Psoas muscle (tissue), 8 donors: Measurements from ENCODE around the gene KCNJ2. TPM values are rescaled to one million over a fixed set of nuclear protein-coding genes. Genes with fewer than 3 reads are reported as not detected.

ENCODE experiments used
- ATAC-seq, 4 donors: fragments of 200-7000 bp; cut with Tn5 transposase; one replicate each; pipeline ENCODE4 v1.9.1; 2020; ENCODE audit warnings: moderate library complexity in 3 of 4, mild to moderate bottlenecking in 2 of 4
- DNase-seq, 2 donors: peaks; one replicate each; pipeline ENCODE4 v3.0.0-alpha.2; 2020
- H3K27ac ChIP-seq: fragments of 200-600 bp; one replicate; pipeline ENCODE4 v1.8.0; 2022
- H3K27me3 ChIP-seq, 3 donors: fragments of 200-600 bp in 1 of 3; one replicate each; pipeline versions ENCODE4 v1.6.1 to v1.8.0; 2013 to 2022; ENCODE audit warnings: low read length in 2 of 3, mild to moderate bottlenecking in 2 of 3, moderate library complexity in 1 of 3; ENCODE audit not compliant: insufficient read depth in 3 of 3
- H3K36me3 ChIP-seq, 2 donors: fragments of 200-600 bp in 1 of 2; one replicate each; pipeline versions ENCODE4 v1.6.1 to v1.8.0; 2013 to 2022; ENCODE audit warnings: low read depth in 1 of 2, mild to moderate bottlenecking in 1 of 2, moderate library complexity in 1 of 2; ENCODE audit not compliant: insufficient read depth in 1 of 2
- H3K4me1 ChIP-seq: fragments of 200-600 bp; one replicate; pipeline ENCODE4 v1.8.0; 2022
- H3K4me3 ChIP-seq: fragments of 200-600 bp; one replicate; pipeline ENCODE4 v1.8.0; 2022; ENCODE audit warnings: mild to moderate bottlenecking
- H3K9me3 ChIP-seq: fragments of 200-600 bp; one replicate; pipeline ENCODE4 v1.8.0; 2022
- WGBS, 3 donors: extraction: QIAGEN DNeasy Blood & Tissue Kit; methylation state at CpG; one replicate each; pipeline versions ENCODE4 v1.1.6 to v1.1.7; 2013; 5-methylcytosine and 5-hydroxymethylcytosine counted together
- intact Hi-C, 2 donors: fragments of 100-400 bp; cut with DNase I; formaldehyde crosslinking; loops; one replicate each; pipeline versions ENCODE4 v1.11.0 to v1.14.2; 2022
- polyA plus RNA-seq, 3 donors: library from polyadenylated mRNA; stranded (reverse); fragments of 200-250 nt; gene quantifications; one replicate each; pipeline ENCODE4 v1.2.3, GENCODE V29; 2013
- total RNA-seq, 4 donors: library from RNA; stranded (reverse); fragmentation: NEBNext Ultra II Directional in 2 of 4; extraction: Animal tissue kit (Norgen Biotek cat#: 25700) in 2 of 4; gene quantifications; one replicate each; pipeline versions ENCODE4 v1.2.1 to v1.2.4, GENCODE V29; 2021 to 2023
- TF ChIP-seq, protein P1 (sequence below): fragments of 200-600 bp; IDR thresholded peaks from one replicate; pipeline ENCODE4 v1.8.0; 2022; ENCODE audit warnings: antibody characterized with exemption
- donor health status: healthy with polysubstance abuse.
- donor health status: DM: no; HTN: no; CAD: no; lungs with moderate emphysema.
- donor health status: Bipolar disorder and iron deficiency.
- donor health status: healthy.
- donor health status: DM: yes; HTN: yes; CAD: no.
- donor health status: DM: no; HTN: no; CAD: no.
- donor health status: DM: no; HTN: no; CAD: no.
- donor health status: DM: yes; HTN: yes; CAD: no.

Gene KCNJ2
- total and polyA plus RNA-seq, 7 donors: 0.33 to 17.7 (median 7.9) TPM

DNA sequence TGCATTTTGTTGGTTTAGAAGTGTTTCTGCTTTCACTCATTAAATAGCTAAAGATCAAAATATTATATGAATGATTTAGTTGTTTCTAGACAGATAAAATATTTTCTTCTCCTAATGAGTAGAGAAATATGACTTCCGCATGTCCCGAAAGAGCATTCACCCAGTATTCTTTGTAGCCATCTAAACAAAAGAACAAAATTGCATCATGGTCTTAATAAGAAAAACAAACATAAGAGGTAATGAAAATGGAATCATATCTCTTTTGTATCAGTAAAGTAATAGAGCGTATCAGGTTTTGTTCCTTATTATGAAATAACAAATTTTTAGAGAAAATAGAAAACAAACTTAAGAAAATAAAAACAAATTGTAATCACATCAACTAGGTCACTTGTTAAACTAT is 16.1 kb upstream of the KCNJ2 start:
- TF ChIP-seq, protein P1, sequence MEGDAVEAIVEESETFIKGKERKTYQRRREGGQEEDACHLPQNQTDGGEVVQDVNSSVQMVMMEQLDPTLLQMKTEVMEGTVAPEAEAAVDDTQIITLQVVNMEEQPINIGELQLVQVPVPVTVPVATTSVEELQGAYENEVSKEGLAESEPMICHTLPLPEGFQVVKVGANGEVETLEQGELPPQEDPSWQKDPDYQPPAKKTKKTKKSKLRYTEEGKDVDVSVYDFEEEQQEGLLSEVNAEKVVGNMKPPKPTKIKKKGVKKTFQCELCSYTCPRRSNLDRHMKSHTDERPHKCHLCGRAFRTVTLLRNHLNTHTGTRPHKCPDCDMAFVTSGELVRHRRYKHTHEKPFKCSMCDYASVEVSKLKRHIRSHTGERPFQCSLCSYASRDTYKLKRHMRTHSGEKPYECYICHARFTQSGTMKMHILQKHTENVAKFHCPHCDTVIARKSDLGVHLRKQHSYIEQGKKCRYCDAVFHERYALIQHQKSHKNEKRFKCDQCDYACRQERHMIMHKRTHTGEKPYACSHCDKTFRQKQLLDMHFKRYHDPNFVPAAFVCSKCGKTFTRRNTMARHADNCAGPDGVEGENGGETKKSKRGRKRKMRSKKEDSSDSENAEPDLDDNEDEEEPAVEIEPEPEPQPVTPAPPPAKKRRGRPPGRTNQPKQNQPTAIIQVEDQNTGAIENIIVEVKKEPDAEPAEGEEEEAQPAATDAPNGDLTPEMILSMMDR: no peak
- Histone ChIP-seq H3K4me3 (no peak overlapping the region), H3K9me3 (no peaks in the 10 kb centered on the region), H3K27me3 (peaks cover 0 to 2% (median 0%) of the 10 kb centered on the region in 3 donors), H3K4me1 (no peaks in the 10 kb centered on the region), H3K27ac (no peak overlapping the region), H3K36me3 (no peaks in the 10 kb centered on the region)
- intact Hi-C loops: no loop called here
- ATAC-seq (no peak), DNase-seq (no peak)
- 97 to 98% (median 97%) methylated on average over 3 of the region's 3 CpGs for WGBS, 3 donors

DNA sequence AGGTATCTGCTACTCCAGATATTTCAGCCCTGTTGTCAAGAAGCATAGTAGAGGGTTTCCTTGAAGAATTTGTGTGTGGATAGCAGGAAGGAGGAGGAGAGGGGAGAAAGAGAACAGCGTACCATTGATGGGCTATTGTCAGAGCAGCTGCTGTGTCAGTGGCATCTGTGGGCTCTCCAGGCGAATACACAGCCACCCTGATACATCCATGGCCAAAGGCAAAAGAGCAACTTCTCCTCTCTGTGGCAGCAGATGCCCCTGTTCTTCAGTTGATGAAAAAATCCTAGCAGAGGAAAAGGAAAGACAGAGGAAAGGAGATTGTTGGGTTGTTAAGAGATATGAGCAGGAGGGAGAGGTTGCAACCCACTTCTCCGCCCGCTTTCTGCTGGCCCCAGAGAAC is 12.2 kb upstream of the KCNJ2 start:
- WGBS, 3 donors: 79 to 82% (median 81%) methylated on average over 4 of the region's 4 CpGs
- ATAC-seq (no peak), DNase-seq (no peak)
- TF ChIP-seq, protein P1: no peak
- H3K9me3 ChIP-seq: no peaks in the 10 kb centered on the region
- no peaks in the 10 kb centered on the region for H3K36me3 ChIP-seq
- intact Hi-C loops: no loop called here
- no peak overlapping the region for H3K27ac ChIP-seq
- H3K27me3 ChIP-seq: no peaks in the 10 kb centered on the region
- H3K4me1 ChIP-seq: no peaks in the 10 kb centered on the region
- no peak overlapping the region for H3K4me3 ChIP-seq

DNA sequence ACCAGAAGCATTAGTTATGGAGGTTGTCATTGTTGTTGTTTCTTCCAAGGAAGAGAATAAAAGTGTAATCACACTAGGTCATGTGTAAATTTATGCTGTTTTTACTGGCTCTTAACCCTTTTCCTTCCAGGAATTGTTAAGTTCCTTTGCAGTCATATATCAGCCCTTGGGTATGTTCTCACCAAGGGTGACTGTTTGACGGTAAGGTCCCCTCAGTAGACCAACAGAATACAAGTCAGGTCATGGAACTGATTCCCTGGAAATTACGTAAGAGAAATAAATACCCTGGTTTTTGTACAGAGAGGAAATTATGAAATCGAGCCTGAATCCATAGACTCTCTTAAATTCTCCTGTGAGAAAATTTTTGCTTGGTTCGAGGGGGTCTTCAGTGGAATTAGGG is 11.2 kb upstream of the KCNJ2 start:
- H3K36me3 ChIP-seq: no peaks in the 10 kb centered on the region
- ATAC-seq: no peak
- TF ChIP-seq, protein P1: no peak
- no peak overlapping the region for H3K4me3 ChIP-seq
- intact Hi-C loops: no loop called here
- no peaks in the 10 kb centered on the region for H3K27me3 ChIP-seq
- 50 to 56% (median 53%) methylated on average over 4 of the region's 4 CpGs for WGBS, 3 donors
- peak overlapping the region; percentile 6 for H3K27ac ChIP-seq
- H3K9me3 ChIP-seq: no peaks in the 10 kb centered on the region
- no peak for DNase-seq
- H3K4me1 ChIP-seq: no peaks in the 10 kb centered on the region

DNA sequence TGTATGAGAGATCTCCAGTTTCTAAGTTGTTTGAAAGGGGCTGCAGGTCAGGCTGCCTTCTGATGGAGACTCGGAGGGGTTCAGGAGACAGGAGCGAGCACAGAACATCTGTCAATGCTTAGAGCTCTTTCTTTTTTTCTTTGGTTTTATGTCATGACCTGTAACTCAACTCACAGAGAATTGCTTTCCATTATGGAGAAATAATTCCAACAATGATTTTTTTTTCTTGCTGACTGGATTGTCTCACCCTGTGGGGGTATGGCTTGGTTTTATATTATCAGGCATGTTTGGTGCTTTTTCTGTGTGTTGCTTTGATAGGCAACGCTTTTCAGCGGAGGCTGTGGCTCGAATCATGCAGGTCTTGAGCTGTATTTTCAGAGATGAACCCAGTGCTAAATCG is 10.7 kb upstream of the KCNJ2 start:
- 60 to 70% (median 68%) methylated on average over 6 of the region's 6 CpGs for WGBS, 3 donors
- H3K36me3 ChIP-seq: no peaks in the 10 kb centered on the region
- H3K4me3 ChIP-seq: no peak overlapping the region
- intact Hi-C loops: no loop called here
- no peaks in the 10 kb centered on the region for H3K4me1 ChIP-seq
- no peaks in the 10 kb centered on the region for H3K9me3 ChIP-seq
- TF ChIP-seq, protein P1: no peak
- no peak for ATAC-seq
- H3K27me3 ChIP-seq: no peaks in the 10 kb centered on the region
- no peak for DNase-seq
- H3K27ac ChIP-seq: peak overlapping the region; percentile 6

DNA sequence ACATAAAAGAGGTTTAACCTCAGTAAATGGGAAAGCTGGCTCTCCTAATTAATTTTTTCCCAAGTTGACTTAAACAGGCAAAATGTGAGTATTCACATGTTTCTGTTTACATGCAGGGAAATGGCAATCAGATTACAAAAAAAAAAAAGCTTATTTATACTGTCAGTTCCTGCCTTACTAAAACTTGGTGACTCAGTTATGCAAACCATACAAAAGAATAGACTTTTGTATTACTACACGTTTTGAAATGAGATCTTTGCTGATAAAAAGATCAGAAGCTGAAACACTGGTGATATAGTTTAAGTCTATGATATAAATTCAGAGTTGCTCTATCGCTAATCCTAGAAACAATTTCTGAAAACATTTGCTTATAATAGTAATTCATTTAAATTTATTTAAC is 9.4 kb upstream of the KCNJ2 start:
- WGBS, 3 donors: 72 to 75% (median 73%) methylated on average over 2 of the region's 2 CpGs
- Histone ChIP-seq H3K27me3 (no peaks in the 10 kb centered on the region), H3K4me1 (no peaks in the 10 kb centered on the region), H3K36me3 (no peaks in the 10 kb centered on the region), H3K9me3 (no peaks in the 10 kb centered on the region), H3K27ac (no peak overlapping the region), H3K4me3 (no peak overlapping the region)
- ATAC-seq (no peak), DNase-seq (no peak)
- TF ChIP-seq, protein P1: no peak
- intact Hi-C loops: loop anchor here in 1 of 2 donors (10.0 kb wide), 1 partner anchor 395 kb away; no protein-coding TSS in a partner anchor
